ENCODE measurements around the gene RIPK4.

DNA sequence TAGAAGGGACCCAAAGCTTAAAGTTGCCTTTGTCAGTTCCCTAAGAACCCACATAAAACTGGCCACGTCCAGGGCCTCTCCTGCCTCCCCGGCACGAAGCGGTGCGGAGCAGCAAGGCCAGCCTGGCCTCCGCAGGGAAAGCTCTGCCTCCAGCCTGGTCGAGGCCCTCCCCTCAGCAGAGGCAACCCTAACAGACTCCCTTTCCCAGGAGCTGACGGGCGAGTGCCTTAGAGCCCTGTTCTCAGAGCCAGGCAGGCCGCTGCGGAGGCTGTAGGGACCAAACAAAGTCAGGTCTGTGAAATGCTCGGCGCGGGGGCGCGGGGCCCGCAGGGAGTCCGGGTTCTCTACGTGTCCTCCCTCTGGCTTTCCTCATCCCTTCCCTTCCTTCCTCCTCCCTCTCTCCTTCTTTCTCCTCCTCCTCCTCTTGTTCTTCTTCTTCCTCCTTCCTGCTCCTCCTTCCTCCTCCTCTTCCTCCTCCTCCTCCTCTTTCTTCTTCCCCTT is 40.7 kb downstream of the RIPK4 start:
- TF ChIP-seq, protein P1, sequence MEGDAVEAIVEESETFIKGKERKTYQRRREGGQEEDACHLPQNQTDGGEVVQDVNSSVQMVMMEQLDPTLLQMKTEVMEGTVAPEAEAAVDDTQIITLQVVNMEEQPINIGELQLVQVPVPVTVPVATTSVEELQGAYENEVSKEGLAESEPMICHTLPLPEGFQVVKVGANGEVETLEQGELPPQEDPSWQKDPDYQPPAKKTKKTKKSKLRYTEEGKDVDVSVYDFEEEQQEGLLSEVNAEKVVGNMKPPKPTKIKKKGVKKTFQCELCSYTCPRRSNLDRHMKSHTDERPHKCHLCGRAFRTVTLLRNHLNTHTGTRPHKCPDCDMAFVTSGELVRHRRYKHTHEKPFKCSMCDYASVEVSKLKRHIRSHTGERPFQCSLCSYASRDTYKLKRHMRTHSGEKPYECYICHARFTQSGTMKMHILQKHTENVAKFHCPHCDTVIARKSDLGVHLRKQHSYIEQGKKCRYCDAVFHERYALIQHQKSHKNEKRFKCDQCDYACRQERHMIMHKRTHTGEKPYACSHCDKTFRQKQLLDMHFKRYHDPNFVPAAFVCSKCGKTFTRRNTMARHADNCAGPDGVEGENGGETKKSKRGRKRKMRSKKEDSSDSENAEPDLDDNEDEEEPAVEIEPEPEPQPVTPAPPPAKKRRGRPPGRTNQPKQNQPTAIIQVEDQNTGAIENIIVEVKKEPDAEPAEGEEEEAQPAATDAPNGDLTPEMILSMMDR (conservative IDR thresholded peaks at IDR 0.05; ENCODE audit: low read depth, low read length), result no peak
- TF ChIP-seq EZH2 (IDR thresholded peaks at IDR 0.05; ENCODE audit: low read length, unreplicated experiment), result no peak
